Superior temporal gyrus (tissue), 1 donor: ENCODE measurements around the gene MFAP2.
"Not testable (repeated sequence)": the region's sequence is repeated elsewhere in the genome, so short reads cannot be mapped to it uniquely, and the experiment has no call there.

ENCODE experiments used
- DNase-seq: peaks from one replicate; pipeline ENCODE4 v3.0.0-alpha.2; 2016; ENCODE audit errors: extremely low spot score

MFAP2 gene

GRCh38 chr1:16964169-16964568 lies 16.3 kb downstream of the MFAP2 start:
- not testable (repeated sequence) for DNase-seq

DNA sequence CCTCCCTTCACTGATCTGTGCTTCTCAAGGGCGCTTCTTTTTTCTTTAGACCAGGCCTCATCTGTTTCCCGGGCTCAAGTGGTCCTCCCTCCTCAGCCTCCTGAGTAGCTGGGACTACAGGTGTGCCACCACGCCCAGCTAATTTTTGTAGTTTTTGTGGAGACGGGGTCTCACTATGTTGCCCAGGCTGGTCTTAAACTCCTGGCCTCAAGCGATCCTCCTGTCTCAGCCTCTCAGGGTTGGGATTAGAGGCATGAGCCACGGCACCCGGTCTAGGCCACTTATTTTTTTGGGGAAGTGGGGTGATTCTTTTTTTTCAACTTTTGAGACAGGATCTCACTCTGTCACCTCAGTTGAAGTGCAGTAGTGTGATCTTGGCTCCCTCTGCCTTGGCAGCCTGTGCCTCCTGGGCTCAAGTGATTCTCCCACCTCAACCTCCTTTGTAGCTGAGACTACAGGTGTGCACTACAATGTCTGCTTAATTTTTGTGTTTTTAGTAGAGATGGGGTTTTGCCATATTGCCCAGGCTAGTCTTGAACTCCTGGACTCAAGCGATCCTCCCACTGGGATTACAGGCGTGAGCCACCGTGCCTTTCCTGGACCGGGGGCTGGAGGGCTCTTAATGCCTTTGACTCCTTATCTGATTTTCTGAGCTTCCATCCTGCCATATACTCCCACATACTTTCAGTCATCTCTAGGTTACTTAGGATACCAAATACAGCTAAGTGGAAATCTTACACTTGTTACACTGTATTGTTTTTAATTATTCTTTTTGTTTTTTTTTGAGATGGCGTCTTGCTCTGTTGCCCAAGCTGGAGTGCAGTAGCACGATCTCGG lies 18.9 kb downstream of the MFAP2 start:
- no peak for DNase-seq

DNA sequence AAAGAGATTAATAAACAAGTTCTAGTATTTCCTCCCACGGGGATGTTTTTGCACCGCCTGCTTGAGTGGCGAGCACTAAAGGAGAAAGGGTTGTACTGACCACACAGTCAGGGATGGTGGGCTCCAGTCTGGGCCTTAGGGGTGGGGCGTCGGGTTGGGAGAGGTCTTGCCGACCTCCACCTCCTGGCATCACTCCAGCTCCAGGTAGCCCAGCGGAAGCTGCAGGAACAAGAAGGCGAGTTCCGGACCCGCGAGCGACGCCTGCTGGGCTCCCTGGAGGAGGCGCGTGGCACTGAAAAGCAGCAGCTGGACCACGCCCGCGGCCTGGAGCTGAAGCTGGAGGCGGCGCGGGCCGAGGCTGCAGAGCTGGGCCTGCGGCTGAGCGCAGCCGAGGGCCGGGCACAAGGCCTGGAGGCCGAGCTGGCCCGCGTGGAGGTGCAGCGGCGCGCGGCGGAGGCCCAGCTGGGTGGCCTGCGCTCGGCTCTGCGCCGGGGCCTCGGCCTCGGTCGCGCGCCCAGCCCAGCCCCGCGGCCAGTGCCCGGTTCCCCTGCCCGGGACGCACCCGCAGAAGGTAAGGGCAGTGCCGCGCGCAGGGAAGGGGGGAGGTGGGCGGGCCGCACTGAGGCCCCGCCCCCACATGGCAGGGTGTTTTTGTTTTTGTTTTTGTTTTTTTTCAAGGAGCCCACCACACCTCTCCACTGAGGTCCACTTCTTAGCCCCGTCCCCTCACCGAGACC lies 19.7 kb downstream of the MFAP2 start:
- DNase-seq: peak; percentile 34

- DNase-seq: no peak
Measured at GRCh38 chr1:16958475-16958874, 21.9 kb downstream of the MFAP2 start.

DNA sequence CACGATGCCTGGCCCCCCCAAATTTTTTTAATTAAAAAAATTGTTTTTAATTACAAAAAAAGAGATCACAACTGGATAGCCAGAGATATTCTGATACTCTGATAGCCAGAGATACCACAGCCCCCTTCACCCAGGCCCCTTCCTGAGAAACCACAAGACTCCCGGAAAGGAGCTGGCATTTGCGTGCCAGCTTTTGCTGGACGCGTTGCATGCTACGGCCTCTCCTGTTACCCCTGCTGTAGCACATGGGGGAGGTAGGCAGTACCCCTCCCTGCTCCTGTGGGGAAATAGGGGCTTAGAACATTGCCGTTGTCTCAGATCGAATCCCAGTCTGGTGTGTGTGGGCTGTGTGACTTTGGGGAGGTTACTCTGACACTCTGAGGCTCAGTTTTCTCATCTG lies 22.7 kb downstream of the MFAP2 start:
- no peak for DNase-seq

DNA sequence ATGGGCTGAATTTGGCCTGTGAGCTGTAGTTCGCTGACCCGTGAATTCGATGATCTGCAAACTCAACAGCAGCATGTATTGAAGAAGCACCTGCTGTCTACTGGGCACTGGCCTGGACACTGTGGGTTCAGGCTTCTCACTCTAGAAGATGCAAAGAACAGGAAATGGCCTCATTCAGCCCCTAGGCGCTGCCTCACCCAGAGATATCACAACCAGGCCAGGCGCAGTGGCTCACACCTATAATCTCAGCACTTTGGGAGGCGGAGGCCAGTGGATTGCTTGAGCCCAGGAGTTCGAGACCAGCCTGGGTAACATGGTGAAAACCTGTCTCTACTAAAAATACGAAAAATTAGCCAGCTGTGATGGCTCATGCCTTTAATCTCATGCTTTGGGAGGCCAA lies 23.6 kb downstream of the MFAP2 start:
- DNase-seq: no peak

DNA sequence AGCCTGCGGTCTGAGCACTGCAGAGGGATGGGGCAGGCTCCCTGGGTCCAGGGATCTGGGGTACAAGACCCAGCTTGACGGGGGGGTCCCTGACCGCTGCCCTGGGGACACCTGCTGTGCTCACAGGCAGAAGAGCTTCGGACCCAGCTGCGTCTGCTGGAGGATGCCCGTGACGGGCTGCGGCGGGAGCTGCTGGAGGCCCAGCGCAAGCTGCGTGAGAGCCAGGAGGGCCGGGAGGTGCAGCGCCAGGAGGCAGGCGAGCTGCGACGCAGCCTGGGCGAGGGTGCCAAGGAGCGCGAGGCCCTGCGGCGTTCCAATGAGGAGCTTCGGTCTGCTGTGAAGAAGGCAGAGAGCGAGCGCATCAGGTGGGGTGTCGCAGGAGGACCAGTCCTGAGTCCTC lies 25.2 kb downstream of the MFAP2 start:
- DNase-seq: no peak

GRCh38 chr1:16954579-16954978 lies 25.8 kb downstream of the MFAP2 start:
- DNase-seq: no peak

DNA sequence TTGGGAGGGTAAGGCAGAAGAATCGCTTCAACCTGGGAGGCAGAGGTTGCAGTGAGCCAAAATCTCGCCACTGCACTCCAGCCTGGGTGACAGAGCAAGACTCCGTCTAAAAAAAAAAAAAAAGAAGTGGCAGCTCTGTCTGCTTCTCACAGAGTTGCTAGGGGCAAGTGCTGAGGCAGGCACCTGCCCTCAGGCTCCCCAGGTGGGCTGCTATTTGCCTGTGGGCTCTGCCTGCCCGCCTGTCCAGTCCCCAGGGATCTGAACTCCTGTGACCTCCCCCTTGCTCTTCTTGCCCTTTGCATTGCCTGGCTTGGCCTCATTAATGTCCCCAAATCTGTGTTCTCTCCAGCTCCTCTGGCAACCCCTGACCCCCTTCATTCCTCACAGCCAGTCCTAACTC lies 28.0 kb downstream of the MFAP2 start:
- DNase-seq: not testable (repeated sequence)

DNA sequence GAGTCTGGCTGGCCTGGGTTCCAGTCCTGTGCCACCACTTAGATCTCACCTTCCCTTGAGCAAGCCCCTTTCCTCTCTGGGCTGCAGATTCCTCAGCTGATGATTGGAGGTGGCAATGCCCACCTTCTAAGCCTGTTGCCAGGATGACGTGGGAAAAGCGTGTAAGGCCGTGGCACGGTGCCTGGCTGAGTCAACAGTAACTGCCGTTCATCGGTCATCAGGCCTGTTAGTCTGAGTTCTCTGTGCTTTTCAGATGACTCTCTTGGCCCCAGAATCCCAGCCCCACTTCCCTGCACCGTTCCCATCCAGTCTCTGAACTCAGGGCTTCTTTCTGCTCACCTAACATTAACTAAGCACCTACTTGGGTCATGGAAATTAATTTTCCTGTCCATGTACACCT lies 31.4 kb downstream of the MFAP2 start:
- DNase-seq: not testable (repeated sequence)

GRCh38 chr1:16948282-16948891 lies 32.0 kb downstream of the MFAP2 start:
- not testable (repeated sequence) for DNase-seq

GRCh38 chr1:16946646-16947045 lies 33.8 kb downstream of the MFAP2 start:
- DNase-seq: no peak

DNA sequence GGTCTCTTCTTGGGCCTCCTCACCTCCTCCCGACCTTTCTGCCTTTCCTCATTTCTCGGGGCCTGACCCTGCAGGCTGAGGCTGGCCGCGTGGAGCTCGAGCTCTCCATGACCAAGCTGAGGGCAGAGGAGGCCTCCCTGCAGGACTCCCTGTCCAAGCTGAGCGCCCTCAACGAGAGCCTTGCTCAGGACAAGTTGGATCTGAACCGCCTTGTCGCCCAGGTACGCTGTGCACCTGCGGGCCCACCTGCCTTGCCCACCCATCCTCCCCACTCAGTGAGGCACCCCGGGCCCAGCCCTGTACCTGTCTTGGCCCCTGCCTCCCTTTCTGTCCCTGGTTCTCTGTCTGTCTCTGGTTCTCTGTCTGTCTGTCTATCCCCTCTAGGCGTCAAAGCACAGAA lies 34.2 kb downstream of the MFAP2 start:
- not testable (repeated sequence) for DNase-seq

DNA sequence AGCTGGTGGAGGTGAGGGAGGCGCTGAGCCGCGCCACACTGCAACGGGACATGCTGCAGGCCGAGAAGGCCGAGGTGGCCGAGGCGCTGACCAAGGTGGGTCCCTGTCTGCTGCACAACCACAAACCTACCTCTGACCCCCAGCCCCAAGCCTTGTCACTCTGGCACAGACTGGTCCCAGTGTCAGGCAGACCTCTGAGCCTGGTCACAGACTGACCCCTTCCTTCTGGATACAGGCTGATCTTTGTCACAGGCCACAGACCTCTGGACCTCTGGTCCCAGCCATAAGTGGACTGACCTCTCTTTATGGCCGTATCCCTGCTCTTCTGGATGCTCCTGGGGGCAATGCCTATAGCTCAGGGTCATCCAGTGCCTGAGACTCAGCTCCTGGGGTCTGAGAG lies 34.9 kb downstream of the MFAP2 start:
- DNase-seq: not testable (repeated sequence)

- no peak for DNase-seq
Measured at GRCh38 chr1:16944038-16944437, 36.4 kb downstream of the MFAP2 start.

DNA sequence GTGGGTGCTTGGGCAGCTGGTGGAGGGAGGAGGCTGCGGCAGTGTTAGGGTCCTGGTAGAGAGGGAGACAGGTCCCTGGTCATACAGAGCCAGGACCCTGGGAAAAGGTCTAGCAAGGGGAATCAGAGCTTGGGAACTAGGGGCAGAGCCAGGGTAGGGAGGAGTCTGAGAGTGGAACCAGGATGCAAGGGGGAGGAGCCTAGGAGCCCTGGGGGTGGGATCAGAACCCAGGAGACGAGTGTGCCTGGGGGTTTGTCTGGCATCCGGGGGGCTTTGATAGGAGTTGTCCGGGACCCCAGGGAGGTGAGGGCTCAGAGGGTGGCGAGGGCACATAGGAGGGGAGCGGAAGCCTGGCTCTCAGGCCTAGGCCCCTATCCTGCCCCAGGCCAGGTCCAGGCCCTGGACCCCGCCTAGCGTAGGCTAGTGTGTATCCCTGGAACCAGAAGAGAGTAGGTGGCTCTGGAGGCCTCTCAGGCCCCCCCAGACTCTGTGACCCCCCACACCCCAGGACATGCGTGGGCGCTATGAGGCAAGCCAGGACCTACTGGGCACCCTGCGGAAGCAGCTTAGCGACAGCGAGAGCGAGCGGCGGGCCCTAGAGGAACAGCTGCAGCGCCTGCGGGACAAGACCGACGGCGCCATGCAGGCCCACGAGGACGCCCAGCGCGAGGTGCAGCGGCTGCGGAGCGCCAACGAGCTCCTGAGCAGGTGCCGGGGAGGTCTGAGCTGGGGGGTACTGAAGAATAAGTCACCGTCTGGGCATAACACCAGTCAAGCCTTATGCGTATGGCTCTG lies 40.8 kb downstream of the MFAP2 start:
- DNase-seq: not testable (repeated sequence)

DNA sequence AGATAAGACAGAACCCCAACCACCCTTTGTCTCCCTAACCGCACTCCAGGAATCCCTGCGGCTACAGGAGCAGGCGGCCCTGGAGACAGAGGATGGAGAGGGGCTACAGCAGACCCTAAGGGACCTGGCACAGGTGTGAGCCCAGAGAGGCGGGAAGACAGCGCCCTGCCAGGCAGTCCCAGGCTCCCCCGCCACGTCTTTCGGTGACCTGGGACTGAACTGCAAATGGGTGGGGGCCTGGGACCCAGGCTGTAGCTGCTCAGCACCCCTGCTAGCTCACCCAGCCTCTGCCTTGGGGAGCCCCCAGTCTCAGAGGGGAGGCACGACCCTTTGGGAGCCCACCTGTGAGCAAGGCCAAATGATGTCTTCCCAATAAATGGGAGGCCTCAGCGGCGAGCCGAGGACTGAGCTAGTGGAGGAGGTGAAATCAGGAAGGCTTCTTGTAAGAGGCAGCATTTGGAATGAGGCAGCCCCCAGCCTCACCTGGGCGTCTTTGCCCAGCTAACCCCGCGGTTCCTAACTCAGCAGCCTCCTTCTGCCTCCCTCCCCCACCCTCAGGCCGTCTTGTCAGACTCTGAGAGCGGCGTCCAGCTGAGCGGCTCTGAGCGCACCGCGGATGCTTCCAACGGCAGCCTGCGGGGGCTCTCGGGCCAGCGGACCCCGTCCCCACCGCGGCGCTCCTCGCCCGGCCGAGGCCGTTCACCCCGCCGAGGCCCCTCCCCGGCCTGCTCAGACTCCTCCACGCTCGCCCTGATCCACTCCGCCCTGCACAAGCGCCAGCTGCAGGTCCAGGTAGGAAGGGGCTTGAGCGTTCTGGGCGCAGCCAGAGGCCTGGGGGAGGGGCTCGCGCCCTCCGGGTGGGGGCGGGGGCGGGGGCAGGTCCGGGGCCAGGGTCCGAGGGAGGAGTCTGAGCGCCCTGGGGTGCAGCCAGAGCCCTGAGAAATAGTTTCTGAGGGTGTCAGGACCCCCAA lies 41.8 kb downstream of the MFAP2 start:
- no peak for DNase-seq

GRCh38 chr1:16936580-16936979 lies 43.8 kb downstream of the MFAP2 start:
- not testable (repeated sequence) for DNase-seq

GRCh38 chr1:16933945-16934344 lies 46.5 kb downstream of the MFAP2 start:
- peak; percentile 25 for DNase-seq

DNA sequence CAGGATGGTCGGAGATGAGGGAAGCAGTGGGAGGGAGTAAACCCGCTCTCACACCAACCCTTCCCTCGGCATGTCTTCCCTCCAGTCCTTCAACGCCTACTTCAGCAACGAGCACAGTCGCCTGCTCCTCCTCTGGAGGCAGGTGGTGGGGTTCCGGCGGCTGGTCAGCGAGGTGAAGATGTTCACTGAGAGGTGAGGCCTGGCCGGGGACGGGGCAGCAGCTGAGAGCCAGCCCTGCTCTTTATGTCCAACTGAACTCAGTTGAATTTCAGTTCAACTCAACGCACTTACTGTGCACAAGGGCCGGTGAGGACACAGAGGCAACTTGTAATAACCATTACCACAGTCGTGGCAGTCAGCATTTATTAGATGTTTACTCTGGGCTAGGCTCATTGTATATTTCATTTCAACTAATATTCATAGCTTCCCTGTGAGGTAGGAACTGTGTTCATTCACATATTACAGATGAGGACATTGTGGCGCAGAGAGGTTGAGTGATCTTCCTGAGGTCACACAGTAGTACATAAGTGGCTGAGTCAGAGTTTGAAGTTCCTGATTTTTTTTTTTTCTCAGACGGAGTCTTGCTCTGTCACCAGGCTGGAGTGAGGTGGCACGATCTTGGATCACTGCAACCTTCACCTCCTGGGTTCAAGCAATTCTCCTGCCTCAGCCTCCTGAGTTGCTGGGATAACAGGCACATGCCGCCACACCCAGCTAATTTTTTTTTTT lies 49.0 kb downstream of the MFAP2 start:
- not testable (repeated sequence) for DNase-seq
